NCI-H446 (cell line): ENCODE measurements around the gene ZNF385D.

Source experiments
- DNase-seq, 2 experiments: peaks; one replicate each; lab custom pipeline; 2025; lab: John Stamatoyannopoulos, UW

ZNF385D gene

DNA sequence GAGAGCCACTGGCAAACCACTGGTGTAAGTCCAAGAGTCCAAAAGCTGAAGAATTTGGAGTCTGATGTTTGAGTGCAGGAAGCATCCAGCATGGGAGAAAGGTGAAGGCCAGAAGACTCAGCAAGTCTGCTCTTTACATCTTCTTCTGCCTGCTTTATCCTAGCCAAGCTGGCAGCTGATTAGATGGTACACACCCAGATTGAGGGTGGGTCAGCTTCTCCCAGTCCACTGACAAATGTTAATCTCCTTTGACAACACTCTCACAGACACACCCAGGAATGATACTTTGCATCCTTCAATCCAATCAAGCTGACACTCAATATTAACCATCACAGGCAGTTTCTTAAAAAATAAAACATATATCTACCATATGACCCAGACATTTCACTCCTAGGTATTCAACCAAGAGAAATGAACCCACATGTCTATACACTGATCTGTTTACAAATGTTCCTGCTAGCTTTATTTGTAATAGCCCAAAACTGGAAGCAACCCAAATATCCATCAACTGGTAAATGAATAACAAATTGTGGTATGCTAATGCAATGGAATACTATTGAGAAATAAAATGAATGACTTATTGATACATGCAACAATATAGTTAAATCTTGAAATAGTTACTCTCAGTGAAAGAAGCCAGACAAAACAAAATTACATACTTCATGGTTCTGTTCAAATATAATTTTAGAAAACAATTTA lies 373.8 kb downstream of the ZNF385D start:
- DNase-seq = no peak

DNA sequence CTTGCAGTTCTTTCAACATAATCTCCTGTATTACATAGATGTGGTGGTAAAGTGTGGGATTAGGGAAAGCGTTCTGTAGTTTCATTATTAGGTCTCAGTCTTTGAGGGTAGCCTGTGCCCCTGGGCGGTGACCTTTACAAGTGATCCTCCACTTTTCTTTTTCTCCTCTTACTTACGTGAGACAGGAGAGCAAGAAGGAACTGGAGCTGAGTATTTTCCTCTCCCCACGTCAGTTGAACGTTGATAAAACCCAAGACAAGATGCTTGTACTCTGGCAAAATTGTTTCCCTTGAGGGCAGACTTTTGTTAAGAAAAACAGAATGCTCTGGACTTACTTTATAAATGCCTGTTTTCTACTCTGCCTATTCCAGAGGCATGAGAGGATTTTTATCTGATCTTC lies 378.7 kb downstream of the ZNF385D start:
- DNase-seq = no peak
